Activated naive CD4-positive, alpha-beta T cell treated with Interleukin-2 at 50 U/mL for 16 hours (primary cell): ENCODE results near the gene CHMP2A.
"Not testable (repeated sequence)": the region's sequence is repeated elsewhere in the genome, so short reads cannot be mapped to it uniquely, and the experiment has no call there.

Experiments
- DNase-seq: peaks from one replicate; pipeline ENCODE4 v3.0.0-alpha.2; 2020

CHMP2A gene

DNA sequence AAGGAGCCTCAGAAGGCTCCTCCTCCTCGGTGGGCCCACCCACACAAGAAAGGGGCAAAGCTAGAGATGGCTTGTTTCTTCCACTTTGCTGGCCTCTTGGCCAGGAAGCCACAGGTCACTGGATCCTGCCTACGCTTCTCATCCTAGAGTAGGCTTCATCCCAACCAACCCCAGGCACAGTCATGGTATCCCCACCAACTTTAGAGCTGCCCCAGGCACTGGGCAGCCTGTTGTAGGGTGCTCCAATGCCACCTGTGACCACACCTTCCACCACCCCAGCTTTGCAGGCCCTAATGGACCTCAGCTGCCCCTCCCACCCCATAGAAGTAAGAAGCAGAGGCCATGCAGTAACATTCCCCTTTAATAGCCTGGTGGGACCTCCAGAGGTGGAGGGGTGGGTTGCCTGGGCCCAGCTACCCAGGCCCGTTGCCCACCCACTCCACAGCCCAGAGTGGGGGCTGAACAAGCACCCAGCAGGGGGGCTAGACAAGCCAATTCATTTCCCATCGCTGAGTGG is 522 bp upstream of the CHMP2A start:
- DNase-seq: no peak

DNA sequence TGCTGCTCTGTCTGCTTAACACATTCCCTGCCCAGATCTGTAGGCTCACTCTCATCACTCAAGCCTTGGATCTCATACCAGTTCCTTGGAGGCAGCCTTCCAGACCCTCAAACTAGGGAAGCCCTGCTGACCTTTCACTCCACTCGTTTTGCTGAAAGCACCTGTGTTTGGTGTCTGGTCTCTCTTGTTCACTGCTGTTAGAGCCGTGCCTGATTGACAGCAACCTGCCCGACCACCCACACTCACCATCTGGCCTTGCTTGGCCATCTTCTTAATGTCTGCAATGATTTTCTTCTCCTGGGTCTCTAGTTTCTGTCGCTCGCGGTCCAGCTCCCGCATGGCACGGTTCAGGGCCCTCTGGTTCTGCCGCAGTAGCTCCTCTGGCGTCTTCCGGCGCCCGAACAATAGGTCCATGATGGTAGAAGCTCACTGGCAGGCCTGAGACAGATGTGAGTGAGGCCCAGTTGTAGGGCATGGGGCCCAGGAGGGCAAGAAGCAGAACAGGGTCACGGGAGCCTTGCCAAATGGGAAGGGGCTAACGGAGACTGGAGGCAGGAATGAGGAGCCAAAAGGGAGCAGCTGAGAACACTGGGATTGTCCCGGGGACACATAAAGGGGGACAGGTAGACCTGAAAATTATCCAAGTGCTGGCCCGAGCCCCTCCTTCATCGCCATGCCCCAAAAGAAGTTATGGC is 959 bp downstream of the CHMP2A start:
- no peak for DNase-seq

DNA sequence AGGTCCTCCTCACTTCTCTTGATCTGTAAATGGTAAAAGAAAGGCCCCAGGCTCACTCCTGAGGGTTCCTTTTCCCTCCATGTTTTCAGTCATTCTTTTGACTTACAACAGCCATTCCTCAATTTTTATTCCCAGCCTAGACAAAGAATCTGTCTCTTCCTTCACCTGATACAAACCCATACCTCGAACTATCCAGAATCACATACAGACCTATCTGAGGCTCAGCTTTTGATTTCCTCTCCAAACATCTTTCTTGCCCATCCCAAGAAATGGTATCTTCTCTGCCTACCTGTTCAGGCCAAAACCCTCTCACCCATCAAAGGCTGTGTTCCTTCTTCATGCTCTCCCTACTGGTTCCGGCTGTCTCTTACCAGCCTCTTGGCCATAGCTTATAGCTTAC is 2.2 kb downstream of the CHMP2A start:
- no peak for DNase-seq

DNA sequence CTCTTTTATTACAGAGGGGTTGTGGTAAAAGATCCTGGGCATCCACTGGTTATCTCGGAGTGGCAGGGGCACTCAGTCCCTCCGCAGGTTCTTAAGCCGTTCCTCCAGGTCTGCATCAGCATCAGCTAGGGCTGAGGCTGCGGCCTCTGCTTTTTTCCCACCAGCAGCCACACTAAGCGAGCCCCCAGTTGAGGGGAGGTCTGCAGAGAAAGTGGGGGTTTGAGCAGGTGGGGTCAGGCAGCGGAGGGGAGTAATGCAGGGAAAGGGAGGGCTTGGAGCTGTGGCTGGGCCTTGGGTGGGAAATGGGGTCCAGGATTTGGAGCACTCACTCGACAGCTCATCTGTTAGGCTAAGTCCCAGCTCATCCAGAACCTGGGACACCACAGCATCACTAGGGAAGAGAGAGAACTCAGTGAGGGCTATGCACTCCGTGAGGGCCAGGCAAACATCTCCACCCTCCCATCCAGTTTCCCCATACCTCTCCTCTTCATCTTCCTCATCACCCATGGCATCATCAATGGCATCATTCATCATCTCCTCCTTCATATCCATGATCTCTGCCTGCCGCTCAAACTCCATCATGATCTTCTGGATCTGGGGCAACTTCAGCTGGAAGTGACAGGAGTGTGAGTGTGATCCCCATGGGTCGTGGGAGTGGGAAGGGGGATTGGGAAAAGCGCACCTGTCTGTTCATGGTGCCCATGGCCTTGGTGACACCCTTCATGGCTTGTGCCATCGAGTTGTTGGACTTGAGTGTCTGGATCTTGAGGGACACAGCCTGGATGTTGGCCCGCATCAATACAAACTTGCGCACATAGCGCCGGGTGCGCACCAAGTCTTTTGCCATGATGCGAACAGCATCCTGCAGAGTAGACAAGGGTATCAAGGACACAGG is 3.1 kb downstream of the CHMP2A start:
- DNase-seq: no peak

DNA sequence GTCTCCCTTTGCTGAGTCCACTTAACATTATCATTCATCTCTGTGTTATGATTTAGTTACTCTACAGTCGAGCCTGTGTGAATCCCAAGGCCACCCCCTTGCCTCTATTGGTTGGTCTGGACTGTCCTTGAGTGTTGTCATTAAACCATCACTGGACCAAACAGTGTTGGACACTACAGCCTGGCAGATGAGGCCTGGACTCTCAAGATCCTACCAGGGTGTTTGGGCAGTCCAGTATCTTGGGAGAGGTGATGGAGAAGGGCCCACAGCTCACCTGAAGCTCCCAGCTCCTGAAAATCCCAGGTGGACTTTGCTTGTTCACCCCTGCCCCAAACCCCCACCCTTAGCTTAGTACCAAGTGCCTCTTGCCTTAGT is 3.8 kb downstream of the CHMP2A start:
- no peak for DNase-seq

DNA sequence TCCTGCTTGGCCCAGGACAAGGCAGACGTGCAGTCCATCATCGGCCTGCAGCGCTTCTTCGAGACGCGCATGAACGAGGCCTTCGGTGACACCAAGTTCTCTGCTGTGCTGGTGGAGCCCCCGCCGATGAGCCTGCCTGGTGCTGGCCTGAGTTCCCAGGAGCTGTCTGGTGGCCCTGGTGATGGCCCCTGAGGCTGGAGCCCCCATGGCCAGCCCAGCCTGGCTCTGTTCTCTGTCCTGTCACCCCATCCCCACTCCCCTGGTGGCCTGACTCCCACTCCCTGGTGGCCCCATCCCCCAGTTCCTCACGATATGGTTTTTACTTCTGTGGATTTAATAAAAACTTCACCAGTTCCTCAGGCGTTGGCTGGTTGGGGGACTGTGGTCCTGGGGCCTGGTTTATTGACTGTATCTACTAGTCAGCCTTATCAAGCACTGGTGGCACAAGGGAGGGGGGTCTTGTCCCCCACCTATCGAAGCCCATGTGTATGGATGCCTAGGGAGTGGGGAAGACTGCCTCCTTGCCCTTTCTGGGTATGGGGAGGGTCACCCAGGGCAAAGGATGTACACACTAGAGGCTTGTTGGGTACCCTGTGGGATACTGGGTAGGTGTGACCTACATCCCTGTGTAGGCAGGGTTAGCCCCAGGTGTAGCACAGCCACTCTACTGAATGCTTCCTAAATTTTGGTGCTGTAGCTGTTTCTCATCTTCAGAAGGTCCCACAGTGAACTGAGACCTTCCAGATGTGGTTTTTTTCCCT is 4.4 kb downstream of the CHMP2A start:
- no peak for DNase-seq

DNA sequence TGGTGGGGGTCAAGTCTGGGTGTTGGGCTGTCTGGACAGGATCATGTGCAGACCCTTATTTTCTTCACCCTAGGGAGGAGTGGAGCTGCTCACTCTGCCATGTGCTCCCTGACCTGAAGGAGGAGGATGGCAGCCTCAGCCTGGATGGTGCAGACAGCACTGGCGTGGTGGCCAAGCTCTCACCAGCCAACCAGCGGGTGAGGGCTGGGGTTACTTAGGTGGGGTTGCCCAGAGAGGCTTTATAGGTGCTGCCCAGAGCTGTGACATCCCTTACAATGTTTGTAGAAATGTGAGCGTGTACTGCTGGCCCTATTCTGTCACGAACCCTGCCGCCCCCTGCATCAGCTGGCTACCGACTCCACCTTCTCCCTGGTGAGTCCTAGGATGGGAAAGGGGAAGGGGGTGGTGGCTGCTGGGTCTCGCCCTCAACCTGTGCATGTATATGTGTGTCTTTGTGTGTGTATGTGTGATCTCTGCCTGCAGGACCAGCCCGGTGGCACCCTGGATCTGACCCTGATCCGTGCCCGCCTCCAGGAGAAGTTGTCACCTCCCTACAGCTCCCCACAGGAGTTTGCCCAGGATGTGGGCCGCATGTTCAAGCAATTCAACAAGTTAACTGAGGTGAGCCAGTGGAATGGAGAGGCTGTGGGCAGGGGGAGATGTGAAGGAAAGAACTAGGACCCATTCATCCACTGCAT is 5.1 kb downstream of the CHMP2A start:
- DNase-seq: no peak

DNA sequence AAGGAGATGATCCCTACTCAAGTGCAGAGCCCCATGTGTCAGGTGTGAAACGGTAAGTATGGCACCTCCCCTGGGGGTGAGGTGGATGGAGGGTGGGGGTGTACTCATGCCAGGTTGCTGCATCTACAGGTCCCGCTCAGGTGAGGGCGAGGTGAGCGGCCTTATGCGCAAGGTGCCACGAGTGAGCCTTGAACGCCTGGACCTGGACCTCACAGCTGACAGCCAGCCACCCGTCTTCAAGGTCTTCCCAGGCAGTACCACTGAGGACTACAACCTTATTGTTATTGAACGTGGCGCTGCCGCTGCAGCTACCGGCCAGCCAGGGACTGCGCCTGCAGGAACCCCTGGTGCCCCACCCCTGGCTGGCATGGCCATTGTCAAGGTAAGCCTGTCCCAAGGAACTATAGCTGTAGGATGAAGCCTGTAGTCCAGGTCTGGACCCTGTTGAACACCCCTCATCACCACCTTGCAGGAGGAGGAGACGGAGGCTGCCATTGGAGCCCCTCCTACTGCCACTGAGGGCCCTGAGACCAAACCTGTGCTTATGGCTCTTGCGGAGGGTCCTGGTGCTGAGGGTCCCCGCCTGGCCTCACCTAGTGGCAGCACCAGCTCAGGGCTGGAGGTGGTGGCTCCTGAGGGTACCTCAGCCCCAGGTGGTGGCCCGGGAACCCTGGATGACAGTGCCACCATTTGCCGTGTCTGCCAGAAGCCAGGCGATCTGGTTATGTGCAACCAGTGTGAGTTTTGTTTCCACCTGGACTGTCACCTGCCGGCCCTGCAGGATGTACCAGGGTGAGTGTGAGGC is 5.8 kb downstream of the CHMP2A start:
- no peak for DNase-seq

DNA sequence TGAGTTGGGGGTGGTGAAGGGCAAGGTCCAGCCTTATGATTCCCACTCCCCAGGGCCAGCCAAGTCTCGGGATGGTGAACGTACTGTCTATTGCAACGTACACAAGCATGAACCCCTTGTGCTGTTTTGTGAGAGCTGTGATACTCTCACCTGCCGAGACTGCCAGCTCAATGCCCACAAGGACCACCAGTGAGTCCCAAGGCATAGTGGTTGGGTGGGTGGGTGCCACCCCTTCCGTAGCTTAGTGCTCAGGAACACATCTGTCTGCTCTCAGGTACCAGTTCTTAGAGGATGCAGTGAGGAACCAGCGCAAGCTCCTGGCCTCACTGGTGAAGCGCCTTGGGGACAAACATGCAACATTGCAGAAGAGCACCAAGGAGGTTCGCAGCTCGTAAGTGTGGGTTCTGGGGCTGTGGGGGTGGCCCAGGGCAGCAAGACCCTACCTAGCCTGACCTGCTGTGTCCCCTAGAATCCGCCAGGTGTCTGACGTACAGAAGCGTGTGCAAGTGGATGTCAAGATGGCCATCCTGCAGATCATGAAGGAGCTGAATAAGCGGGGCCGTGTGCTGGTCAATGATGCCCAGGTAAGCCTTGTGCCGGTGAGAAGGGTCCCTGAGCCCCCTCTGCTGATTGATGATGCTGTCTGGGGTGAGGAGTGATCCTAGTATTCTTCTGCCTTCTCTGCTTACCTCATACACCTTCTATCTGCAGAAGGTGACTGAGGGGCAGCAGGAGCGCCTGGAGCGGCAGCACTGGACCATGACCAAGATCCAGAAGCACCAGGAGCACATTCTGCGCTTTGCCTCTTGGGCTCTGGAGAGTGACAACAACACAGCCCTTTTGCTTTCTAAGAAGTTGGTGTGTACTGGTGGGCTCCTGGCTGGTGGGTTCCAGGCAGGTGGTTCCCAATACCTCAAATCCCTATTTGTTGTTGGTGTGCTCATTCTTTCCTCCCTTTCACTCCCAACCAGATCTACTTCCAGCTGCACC is 7.3 kb downstream of the CHMP2A start:
- DNase-seq: no peak

DNA sequence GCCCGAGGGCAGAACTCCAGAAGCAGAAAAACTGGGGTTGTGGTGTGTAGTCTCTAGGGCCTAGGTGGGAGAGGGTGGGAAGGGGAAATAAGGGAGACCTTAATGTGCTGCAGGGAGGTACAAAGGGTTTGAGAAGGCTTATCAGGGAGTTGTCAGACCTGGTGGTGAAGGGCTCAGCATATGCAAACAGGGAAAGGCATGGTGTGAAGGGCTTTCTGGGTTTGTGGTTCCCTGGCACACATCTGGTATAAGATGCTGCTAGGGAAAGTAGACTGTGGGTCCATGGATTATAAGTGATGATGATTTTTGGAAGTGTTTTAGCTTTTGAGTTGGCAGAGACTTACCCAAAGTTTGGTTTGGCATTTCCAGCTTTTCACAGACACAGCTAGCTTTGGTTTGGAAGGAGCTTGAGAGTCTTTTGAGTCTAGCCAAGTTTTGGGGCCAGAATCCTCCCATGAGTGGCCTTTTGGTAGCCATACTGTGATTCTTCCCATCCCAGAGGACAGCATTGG is 8.8 kb downstream of the CHMP2A start:
- DNase-seq: no peak

DNA sequence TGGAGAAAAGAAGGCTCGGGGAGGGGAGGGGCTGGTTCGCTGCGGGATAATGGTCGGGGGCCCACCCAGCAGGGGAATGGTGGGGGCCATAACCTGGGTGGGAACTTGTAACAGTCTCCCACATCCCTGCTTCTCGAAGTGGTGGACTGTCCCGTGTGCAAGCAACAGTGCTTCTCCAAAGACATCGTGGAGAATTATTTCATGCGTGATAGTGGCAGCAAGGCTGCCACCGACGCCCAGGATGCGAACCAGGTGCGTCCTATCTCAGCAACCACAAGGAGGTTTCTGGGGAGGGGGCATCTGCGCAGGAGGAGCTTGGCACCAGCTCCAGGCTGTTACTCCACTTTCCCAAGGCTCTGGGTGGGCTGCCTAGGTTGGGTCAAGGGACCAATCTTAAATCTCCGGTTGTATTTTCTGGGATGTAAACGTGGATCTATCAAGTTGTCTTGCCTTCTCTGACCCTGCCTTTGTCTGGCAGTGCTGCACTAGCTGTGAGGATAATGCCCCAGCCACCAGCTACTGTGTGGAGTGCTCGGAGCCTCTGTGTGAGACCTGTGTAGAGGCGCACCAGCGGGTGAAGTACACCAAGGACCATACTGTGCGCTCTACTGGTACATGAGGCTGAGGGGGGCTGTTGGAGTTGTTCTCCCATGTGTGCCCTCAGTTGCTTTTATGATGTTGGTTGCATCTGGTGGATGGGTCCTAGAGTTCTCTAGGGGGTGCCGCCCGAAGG is 9.5 kb downstream of the CHMP2A start:
- no peak for DNase-seq

DNA sequence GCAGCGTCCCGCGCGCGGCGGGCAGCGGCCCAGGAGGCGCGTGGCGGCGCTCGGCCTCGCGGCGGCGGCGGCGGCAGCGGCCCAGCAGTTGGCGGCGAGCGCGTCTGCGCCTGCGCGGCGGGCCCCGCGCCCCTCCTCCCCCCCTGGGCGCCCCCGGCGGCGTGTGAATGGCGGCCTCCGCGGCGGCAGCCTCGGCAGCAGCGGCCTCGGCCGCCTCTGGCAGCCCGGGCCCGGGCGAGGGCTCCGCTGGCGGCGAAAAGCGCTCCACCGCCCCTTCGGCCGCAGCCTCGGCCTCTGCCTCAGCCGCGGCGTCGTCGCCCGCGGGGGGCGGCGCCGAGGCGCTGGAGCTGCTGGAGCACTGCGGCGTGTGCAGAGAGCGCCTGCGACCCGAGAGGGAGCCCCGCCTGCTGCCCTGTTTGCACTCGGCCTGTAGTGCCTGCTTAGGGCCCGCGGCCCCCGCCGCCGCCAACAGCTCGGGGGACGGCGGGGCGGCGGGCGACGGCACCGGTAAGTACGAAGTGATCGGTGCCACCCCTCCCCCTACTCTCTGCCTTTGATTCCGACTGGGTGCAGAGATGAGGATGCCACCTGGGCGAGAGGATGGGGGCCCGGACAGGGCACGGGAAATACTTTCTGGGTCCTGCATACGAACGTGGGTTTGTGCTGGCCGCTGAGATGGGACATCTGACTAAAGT is 10.2 kb downstream of the CHMP2A start:
- DNase-seq: peak; percentile 79

DNA sequence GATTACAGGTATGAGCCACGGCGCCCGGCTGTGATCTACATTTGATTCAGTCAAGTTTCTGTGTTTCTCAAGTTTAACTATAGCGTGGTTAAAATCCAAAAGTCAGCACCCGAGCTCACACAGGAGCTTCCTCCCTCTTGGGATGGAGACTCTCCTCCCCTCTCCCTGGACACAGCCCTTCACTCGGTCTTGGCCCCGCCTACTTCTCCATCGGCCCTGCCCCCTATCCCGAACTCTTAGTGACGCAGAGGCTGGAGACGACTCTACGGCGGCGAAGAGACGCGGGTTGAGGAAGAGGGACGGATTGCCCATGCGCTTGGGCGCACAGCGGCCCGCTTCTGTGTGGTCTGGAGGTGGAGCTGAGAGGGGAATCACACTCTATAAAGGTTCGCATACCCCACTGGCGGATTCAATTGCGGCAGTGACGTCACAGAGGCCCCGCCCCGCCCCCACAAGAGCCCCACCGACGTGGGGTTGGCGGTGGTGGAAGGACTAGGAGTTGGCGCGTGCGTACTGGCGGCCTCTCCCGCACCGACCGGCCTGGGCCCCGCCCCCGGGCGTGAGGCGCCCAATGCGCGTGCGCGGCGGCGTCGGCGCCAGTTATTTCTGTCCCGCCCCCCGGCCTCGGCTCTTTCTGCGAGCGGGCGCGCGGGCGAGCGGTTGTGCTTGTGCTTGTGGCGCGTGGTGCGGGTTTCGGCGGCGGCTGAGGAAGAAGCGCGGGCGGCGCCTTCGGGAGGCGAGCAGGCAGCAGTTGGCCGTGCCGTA is 10.9 kb downstream of the CHMP2A start, which contains the start of gene TRIM28:
Gene TRIM28, plus strand, starts transcription at position 239 of the 765 bp plus-strand sequence. CDS start 694 bp downstream, outside the sequence.
- DNase-seq: peak; percentile 100

DNA sequence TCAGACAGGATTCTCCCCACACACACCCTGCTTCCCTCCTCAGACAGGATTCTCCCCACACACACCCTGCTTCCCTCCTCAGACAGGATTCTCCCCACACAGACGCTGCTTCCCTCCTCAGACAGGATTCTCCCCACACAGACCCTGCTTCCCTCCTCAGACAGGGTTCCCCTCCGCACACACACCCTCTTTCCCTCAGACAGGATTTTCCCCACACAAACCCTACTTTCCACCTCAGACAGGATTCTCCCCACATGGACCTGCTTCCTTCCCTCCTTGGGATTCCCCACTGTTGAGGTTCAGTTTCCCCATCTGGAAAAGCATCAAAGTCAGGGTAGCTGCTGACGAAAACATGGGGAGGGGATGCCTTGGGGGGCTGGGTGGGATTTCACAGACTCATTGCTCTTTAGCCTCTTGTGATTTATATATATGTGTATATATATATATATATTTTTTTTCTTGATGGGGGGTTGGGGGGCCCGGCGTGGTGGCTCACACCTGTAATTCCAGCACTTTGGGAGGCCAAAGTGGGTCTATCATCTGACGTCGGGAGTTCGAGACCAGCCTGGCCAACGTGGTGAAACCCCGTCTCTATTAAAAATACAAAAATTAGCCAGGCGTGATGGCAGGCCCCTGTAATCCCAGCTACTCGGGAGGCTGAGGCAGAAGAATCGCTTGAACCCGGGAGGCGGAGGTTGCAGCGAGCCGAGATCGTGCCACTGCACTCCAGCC is 12.1 kb downstream of the CHMP2A start:
- not testable (repeated sequence) for DNase-seq

DNA sequence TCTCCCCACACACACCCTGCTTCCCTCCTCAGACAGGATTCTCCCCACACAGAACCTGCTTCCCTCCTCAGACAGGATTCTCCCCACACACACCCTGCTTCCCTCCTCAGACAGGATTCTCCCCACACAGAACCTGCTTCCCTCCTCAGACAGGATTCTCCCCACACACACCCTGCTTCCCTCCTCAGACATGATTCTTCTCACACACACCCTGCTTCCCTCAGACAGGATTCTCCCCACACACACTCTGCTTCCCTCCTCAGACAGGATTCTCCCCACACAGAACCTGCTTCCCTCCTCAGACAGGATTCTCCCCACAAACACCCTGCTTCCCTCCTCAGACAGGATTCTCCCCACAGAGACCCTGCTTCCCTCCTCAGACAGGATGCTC is 15.7 kb downstream of the CHMP2A start:
- not testable (repeated sequence) for DNase-seq

DNA sequence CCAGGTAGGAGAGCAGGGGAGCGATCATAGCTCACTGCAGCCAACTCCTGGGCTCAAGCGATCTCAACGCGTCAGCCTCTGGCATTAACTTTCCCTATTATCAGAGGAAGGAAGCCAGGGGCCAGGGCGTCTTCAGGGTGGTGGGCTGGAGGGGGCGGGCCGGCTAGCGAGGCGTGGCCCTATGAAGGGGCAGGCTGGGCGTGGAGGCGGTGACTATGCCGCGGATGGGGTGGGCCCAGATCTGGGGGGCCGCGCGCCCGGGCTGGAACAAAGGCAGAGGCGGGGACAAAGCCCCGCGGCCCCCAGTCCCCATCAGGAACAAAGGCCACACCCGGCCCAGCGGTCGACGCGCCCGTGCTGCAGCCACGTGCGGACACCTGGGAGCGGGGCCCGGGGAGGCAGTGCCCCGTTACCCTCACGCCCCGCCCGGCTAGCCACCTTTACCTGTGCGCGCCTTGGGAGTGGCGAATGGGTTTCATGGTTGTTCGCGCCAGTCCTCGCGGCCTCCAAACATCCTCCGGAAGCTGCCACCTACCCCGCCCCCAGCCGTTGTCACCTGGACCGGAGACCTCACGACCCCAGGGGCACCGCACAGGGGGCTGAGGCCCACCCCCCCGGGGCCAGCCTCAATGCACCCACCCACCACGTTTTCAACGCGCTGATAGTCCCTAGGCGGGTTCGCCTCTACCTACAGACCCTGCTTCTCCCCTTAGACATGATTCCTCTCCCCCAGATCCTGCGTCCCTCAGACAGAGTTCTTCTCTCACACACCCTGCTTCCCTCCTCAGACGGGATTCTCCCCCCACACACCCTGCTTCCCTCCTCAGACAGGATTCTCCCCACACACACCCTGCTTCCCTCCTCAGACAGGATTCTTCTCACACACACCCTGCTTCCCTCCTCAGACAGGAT is 16.4 kb downstream of the CHMP2A start:
- peak; percentile 41 for DNase-seq
